Testis (tissue), 3 donors: ENCODE results near the gene DNAH12. TPM values are rescaled to one million over a fixed set of nuclear protein-coding genes. Genes with fewer than 3 reads are reported as not detected.
"Not testable (repeated sequence)": the region's sequence is repeated elsewhere in the genome, so short reads cannot be mapped to it uniquely, and the experiment has no call there.

Experiments
- DNase-seq: peaks from one replicate; pipeline ENCODE4 v3.0.0-alpha.2; 2019
- H3K27ac ChIP-seq, 2 donors: fragments of 200-600 bp; sonication (generic); one replicate each; pipeline ENCODE4 v1.5.1; 2019
- H3K27me3 ChIP-seq: fragments of 200-600 bp; sonication (generic); one replicate; pipeline ENCODE4 v1.5.1; 2019
- H3K36me3 ChIP-seq: fragments of 200-600 bp; sonication (generic); one replicate; pipeline ENCODE4 v1.5.1; 2017; ENCODE audit warnings: low read depth; ENCODE audit errors: missing control alignments
- H3K4me1 ChIP-seq: fragments of 200-600 bp; sonication (generic); one replicate; pipeline ENCODE4 v1.5.1; 2019
- H3K4me3 ChIP-seq, 2 donors: fragments of 200-600 bp; sonication (generic); one replicate each; pipeline ENCODE4 v1.5.1; 2017 to 2019
- H3K9me3 ChIP-seq: fragments of 200-600 bp; sonication (generic); one replicate; pipeline ENCODE4 v1.5.1; 2017
- CTCF ChIP-seq, 3 experiments: fragments of 450-650 bp in 2 of 3; fragments of 200-600 bp in 1 of 3; sonication (generic) in 1 of 3; IDR thresholded peaks; one replicate each; pipeline ENCODE4 v1.5.1; 2016 to 2019; ENCODE audit warnings: antibody characterized with exemption in 3 of 3, mild to moderate bottlenecking in 2 of 3, moderate library complexity in 1 of 3
- POLR2A ChIP-seq: fragments of 450-650 bp; IDR thresholded peaks from one replicate; pipeline ENCODE4 v1.6.1; 2017; ENCODE audit warnings: antibody characterized with exemption, mild to moderate bottlenecking, moderate library complexity
- WGBS, 2 donors: methylation state at CpG; one replicate each; pipeline ENCODE4 v1.1.5; 2018; 5-methylcytosine and 5-hydroxymethylcytosine counted together
- intact Hi-C: fragments of 100-400 bp; cut with DNase I; formaldehyde crosslinking; loops from one replicate; pipeline ENCODE4 v1.15.1; 2023; ENCODE audit warnings: low total_unique reads
- polyA plus RNA-seq: library from polyadenylated mRNA; stranded (reverse); fragments of 350-450 nt; fragmentation: Illumina TruSeq; extraction: RNeasy Lipid Tissue Mini Kit (QIAGEN cat#74804); gene quantifications from one replicate; pipeline ENCODE4 v1.2.3, GENCODE V29; 2014; ENCODE audit warnings: low read depth, low replicate concordance; ENCODE audit not compliant: insufficient read depth
- total RNA-seq, 2 donors: library from RNA; depleted of rRNA; stranded (reverse); fragments of >200 nt; gene quantifications; one replicate each; pipeline ENCODE4 v1.2.3, GENCODE V29; 2016

Gene DNAH12
- total and polyA plus RNA-seq, 3 donors from 2014 or later, result 11.3 to 19.6 (median 15.7) TPM

GRCh38 chr3:57464801-57465200 lies 79.3 kb downstream of the DNAH12 start:
- DNase-seq, result no peak
- Histone ChIP-seq H3K27ac (no peak overlapping the region), H3K27me3 (no peaks in the 10 kb centered on the region), H3K36me3 (no peaks in the 10 kb centered on the region), H3K4me3 (no peak overlapping the region), H3K4me1 (no peaks in the 10 kb centered on the region), H3K9me3 (no peaks in the 10 kb centered on the region)
- intact Hi-C loops, result no loop called here
- TF ChIP-seq POLR2A (no peak), CTCF (IDR thresholded peaks at IDR 0.05) (no peak)
- 77 to 85% methylated on average over 4 of the region's 4 CpGs for WGBS, 2 donors

GRCh38 chr3:57464011-57464410 lies 80.1 kb downstream of the DNAH12 start:
- H3K27me3 ChIP-seq, result no peaks in the 10 kb centered on the region
- no peak overlapping the region for H3K27ac ChIP-seq
- no peaks in the 10 kb centered on the region for H3K4me1 ChIP-seq
- H3K36me3 ChIP-seq, result no peaks in the 10 kb centered on the region
- no peak overlapping the region for H3K4me3 ChIP-seq
- DNase-seq, result no peak
- intact Hi-C loops, result no loop called here
- 80 to 84% methylated on average over 3 of the region's 3 CpGs for WGBS, 2 donors
- no peaks in the 10 kb centered on the region for H3K9me3 ChIP-seq
- no peak for TF ChIP-seq CTCF (IDR thresholded peaks at IDR 0.05)
- no peak for TF ChIP-seq POLR2A

- intact Hi-C loops, result no loop called here
- H3K27ac ChIP-seq, result no peak overlapping the region
Observed at GRCh38 chr3:57451150-57451846, 92.8 kb downstream of the DNAH12 start.

GRCh38 chr3:57449276-57449847 lies 94.8 kb downstream of the DNAH12 start:
- H3K9me3 ChIP-seq, H3K27ac ChIP-seq, DNase-seq, H3K36me3 ChIP-seq, H3K27me3 ChIP-seq, intact Hi-C loops, H3K4me1 ChIP-seq: not testable (repeated sequence)
- WGBS, 2 donors, result 94% methylated on average over 33 of the region's 33 CpGs; no CpG with 5 or more reads in 1 of the 2 donors
- H3K4me3 ChIP-seq, result peak overlapping the region in 1 of 2 donors; percentile 38

More at GRCh38 chr3:57451150-57451846, 92.8 kb downstream of the DNAH12 start:
- WGBS, 2 donors, result 91% methylated on average over 14 of the region's 14 CpGs
- Histone ChIP-seq H3K4me1 (no peaks in the 10 kb centered on the region), H3K9me3 (no peaks in the 10 kb centered on the region), H3K27me3 (no peaks in the 10 kb centered on the region), H3K36me3 (no peaks in the 10 kb centered on the region), H3K4me3 (no peak overlapping the region)
- TF ChIP-seq CTCF (IDR thresholded peaks at IDR 0.05) (no peak), POLR2A (no peak)
- no peak for DNase-seq

GRCh38 chr3:57448489-57448888 lies 95.7 kb downstream of the DNAH12 start:
- H3K36me3 ChIP-seq, intact Hi-C loops, H3K27ac ChIP-seq, H3K4me1 ChIP-seq, H3K9me3 ChIP-seq, H3K27me3 ChIP-seq: not testable (repeated sequence)
- H3K4me3 ChIP-seq, result peak overlapping the region in 1 of 2 donors; percentile 20
- WGBS, 2 donors, result 57 to 62% methylated on average over 5 of the region's 5 CpGs
- DNase-seq, result peak; percentile 36
